ENCODE data around the gene PADI1. TPM values are rescaled to one million over a fixed set of nuclear protein-coding genes. Genes with fewer than 3 reads are reported as not detected.

The PADI1 gene
- total RNA-seq, 4 donors from 2014 or later: 2.1 TPM; not detected in 3

DNA sequence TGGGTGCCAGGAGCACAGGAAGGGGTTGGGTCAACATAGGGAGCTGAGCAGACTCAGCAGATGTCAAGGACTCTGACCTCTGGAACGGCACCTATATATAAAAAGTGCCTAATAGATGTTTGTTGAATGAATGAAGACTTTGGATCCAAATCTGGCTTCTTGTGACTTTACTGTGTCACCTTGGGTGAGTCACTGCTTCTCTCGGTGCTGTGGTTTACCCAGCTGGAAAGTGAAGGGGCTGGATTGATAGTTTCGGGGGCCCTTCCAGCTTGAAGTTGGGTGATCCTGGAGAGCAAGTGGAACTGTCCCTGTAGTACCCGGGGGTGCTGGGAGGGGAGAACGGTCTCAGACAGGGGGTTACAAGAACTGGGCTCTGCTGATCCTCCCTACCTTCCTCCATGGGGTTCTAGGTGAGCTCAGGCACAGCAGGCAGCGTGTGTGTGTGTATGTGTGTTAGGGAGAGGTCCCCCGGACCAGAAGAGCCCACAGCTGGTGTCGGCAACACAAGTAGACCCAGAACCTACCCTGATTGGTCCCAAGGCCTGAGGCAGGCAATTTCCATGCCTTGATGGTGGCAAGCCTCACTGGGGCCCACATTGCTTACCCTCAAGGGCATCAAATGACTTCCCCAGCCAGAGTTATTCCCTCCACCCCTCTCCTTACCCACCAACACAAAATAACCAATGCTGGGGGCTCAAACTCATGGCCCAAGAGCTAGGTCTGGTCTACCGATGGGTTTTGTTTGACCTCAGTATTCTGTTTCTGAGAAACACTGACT is 5.5 kb upstream of the PADI1 start:
- TF ChIP-seq, protein P1, sequence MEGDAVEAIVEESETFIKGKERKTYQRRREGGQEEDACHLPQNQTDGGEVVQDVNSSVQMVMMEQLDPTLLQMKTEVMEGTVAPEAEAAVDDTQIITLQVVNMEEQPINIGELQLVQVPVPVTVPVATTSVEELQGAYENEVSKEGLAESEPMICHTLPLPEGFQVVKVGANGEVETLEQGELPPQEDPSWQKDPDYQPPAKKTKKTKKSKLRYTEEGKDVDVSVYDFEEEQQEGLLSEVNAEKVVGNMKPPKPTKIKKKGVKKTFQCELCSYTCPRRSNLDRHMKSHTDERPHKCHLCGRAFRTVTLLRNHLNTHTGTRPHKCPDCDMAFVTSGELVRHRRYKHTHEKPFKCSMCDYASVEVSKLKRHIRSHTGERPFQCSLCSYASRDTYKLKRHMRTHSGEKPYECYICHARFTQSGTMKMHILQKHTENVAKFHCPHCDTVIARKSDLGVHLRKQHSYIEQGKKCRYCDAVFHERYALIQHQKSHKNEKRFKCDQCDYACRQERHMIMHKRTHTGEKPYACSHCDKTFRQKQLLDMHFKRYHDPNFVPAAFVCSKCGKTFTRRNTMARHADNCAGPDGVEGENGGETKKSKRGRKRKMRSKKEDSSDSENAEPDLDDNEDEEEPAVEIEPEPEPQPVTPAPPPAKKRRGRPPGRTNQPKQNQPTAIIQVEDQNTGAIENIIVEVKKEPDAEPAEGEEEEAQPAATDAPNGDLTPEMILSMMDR (IDR thresholded peaks at IDR 0.05): no peak
- TF ChIP-seq EP300 (IDR thresholded peaks at IDR 0.05) (no peak), POLR2A (IDR thresholded peaks at IDR 0.05; ENCODE audit: low read depth) (no peak), POLR2AphosphoS5 (IDR thresholded peaks at IDR 0.05) (no peak)
- no peaks in the 10 kb centered on the region for H3K4me1 ChIP-seq
- no peaks in the 10 kb centered on the region for H3K36me3 ChIP-seq
- H3K27me3 ChIP-seq: peaks cover 0 to 48% (median 0%) of the 10 kb centered on the region in 4 donors
- no peak overlapping the region for H3K4me3 ChIP-seq
- no peak for DNase-seq (ENCODE audit: extremely low spot score)
- H3K9me3 ChIP-seq: no peaks in the 10 kb centered on the region
- intact Hi-C loops (cut with DNase I): no loop called here
- 91% methylated on average over 8 of the region's 9 CpGs for WGBS
- no peak overlapping the region for H3K27ac ChIP-seq (replicated peaks in 1 of 4)

DNA sequence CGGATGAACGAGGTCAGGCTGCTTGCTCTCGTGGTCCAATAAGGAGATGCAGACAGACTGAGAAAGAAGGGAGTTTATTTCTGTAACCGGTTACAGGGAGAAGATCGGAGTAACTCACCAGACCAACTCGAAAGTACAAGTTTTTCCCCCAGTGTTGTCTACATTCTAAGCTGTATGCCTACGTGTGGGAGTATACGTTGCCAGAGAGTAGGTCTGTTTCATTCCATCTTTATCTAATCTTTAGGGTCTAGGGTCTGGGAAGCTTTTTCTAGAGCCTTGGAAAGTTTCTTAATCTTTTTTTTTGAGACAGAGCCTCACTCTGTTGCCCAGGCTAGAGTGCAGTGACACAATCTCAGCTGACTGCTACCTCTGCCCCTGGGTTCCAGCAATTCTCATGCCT is 4.7 kb upstream of the PADI1 start:
- no peak for DNase-seq (ENCODE audit: extremely low spot score)
- no peaks in the 10 kb centered on the region for H3K4me1 ChIP-seq
- intact Hi-C loops (cut with DNase I): no loop called here
- WGBS: 74% methylated on average over 8 of the region's 8 CpGs
- TF ChIP-seq POLR2A (IDR thresholded peaks at IDR 0.05; ENCODE audit: low read depth) (no peak), EP300 (IDR thresholded peaks at IDR 0.05) (no peak), POLR2AphosphoS5 (IDR thresholded peaks at IDR 0.05) (no peak)
- TF ChIP-seq, protein P1 (IDR thresholded peaks at IDR 0.05): no peak
- no peak overlapping the region for H3K4me3 ChIP-seq
- peaks cover 0 to 51% (median 0%) of the 10 kb centered on the region in 4 donors for H3K27me3 ChIP-seq
- no peaks in the 10 kb centered on the region for H3K9me3 ChIP-seq
- no peaks in the 10 kb centered on the region for H3K36me3 ChIP-seq
- H3K27ac ChIP-seq (replicated peaks in 1 of 4): no peak overlapping the region

DNA sequence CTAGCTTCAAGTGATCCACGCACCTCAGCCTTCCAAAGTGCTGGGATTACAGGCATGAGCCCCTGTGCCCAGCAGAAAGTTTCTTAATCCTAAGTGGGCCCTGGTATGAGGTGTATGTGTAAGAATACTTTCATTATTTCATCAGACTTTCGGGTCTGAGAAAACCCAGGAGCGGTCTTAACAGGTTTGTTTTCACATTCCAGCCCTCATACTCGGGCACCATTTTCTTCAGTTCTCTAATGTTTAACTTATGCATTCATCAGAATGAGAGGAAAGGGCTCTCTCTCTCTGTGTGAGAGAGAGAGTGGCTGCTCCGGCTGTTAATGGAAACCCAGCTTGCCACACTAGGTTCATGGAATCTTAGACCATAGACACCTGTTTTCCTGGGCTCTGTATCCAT is 4.2 kb upstream of the PADI1 start:
- Histone ChIP-seq H3K9me3 (no peaks in the 10 kb centered on the region), H3K4me3 (no peak overlapping the region), H3K36me3 (no peaks in the 10 kb centered on the region), H3K27me3 (peaks cover 0 to 51% (median 0%) of the 10 kb centered on the region in 4 donors), H3K27ac (replicated peaks in 1 of 4) (no peak overlapping the region), H3K4me1 (no peaks in the 10 kb centered on the region)
- TF ChIP-seq POLR2AphosphoS5 (IDR thresholded peaks at IDR 0.05): no peak
- TF ChIP-seq, protein P1 (IDR thresholded peaks at IDR 0.05): no peak
- TF ChIP-seq EP300 (IDR thresholded peaks at IDR 0.05): no peak
- no peak for TF ChIP-seq POLR2A (IDR thresholded peaks at IDR 0.05; ENCODE audit: low read depth)
- 72% methylated on average over 5 of the region's 5 CpGs for WGBS
- DNase-seq (ENCODE audit: extremely low spot score): no peak
- intact Hi-C loops (cut with DNase I): no loop called here

DNA sequence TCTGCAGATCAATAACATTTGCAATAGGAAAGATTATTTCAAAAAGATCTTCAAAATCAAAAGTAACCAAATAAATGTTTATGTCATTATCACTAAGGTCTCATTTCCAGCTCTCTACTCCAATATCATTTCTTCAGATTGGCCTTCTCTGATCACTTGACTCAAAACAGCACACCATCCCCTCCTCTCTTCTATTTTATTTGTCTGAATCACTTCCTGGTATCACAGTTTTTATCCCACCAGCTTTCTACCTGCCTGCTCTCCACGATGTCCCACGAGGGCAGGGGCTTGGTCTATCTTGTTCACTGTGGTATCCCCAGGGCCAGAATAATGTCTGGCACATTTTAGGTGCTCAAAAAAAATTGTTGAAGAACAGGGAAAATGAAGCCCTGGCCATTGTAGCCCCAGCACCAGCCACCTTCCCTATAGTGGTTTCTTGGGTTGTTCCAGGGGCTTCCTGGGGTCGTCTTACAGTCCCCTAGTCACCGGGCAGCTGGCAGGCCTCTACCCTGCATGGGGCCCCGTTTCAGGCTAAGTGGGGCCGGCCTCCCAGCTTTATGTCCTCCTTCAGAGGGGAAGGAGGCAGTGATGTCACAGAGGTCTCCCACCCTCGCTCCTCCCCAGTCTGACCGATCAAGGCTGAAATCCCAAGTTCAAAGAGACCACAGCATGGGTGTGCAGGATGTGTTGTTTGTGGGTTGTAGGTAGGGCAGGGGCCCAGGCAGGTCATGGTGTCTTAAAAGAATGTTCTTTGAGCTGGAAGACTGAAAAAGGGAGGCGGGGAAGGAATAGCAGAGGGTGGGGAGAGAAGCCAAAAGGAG is 3.5 kb upstream of the PADI1 start:
- WGBS: 67% methylated on average over 8 of the region's 9 CpGs
- TF ChIP-seq POLR2A (IDR thresholded peaks at IDR 0.05; ENCODE audit: low read depth) (no peak), EP300 (IDR thresholded peaks at IDR 0.05) (no peak), POLR2AphosphoS5 (IDR thresholded peaks at IDR 0.05) (no peak)
- TF ChIP-seq, protein P1 (IDR thresholded peaks at IDR 0.05): no peak
- Histone ChIP-seq H3K4me3 (no peak overlapping the region), H3K4me1 (no peaks in the 10 kb centered on the region), H3K27me3 (peaks cover 0 to 49% (median 0%) of the 10 kb centered on the region in 4 donors), H3K9me3 (no peaks in the 10 kb centered on the region), H3K27ac (replicated peaks in 1 of 4) (no peak overlapping the region), H3K36me3 (no peaks in the 10 kb centered on the region)
- DNase-seq (ENCODE audit: extremely low spot score): no peak
- intact Hi-C loops (cut with DNase I): no loop called here
